NCI-H128 (cell line): Measurements from ENCODE around the gene KATNAL2.

Experiments used
- DNase-seq: peaks from one replicate; lab custom pipeline; 2025; ENCODE audit not compliant: unreplicated experiment; lab: John Stamatoyannopoulos, UW

Gene KATNAL2

GRCh38 chr18:47110492-47111274, 193.3 kb downstream of the KATNAL2 start:
- DNase-seq = no peak

GRCh38 chr18:47113796-47114540, 196.6 kb downstream of the KATNAL2 start:
- DNase-seq = no peak

GRCh38 chr18:47115205-47115604, 197.8 kb downstream of the KATNAL2 start:
- no peak for DNase-seq

- DNase-seq = no peak
Observed at GRCh38 chr18:47118981-47119380, 201.6 kb downstream of the KATNAL2 start.

- no peak for DNase-seq
Observed at GRCh38 chr18:47120428-47120827, 203.0 kb downstream of the KATNAL2 start.

GRCh38 chr18:47121146-47121545, 203.7 kb downstream of the KATNAL2 start:
- no peak for DNase-seq

GRCh38 chr18:47141289-47141688, 223.9 kb downstream of the KATNAL2 start:
- no peak for DNase-seq

- DNase-seq = no peak
Observed at GRCh38 chr18:47143153-47143552, 225.8 kb downstream of the KATNAL2 start.

- DNase-seq = no peak
Observed at GRCh38 chr18:47143899-47144485, 226.6 kb downstream of the KATNAL2 start.

GRCh38 chr18:47146206-47146605, 228.8 kb downstream of the KATNAL2 start:
- no peak for DNase-seq

GRCh38 chr18:47149457-47150028, 232.1 kb downstream of the KATNAL2 start:
- DNase-seq = no peak

GRCh38 chr18:47150029-47150823, 232.8 kb downstream of the KATNAL2 start, which contains the start of gene HDHD2:
Gene HDHD2, minus strand, starts transcription at chr18:47150500. Its CDS starts 14,061 bp downstream, at chr18:47136439.
- DNase-seq = peak; percentile 57

GRCh38 chr18:47150824-47151366, 233.5 kb downstream of the KATNAL2 start:
- no peak for DNase-seq

- DNase-seq = no peak
Observed at GRCh38 chr18:47151439-47151838, 234.0 kb downstream of the KATNAL2 start.
